Liver (tissue), 9 donors: ENCODE data around the gene ZNF785. TPM values are rescaled to one million over a fixed set of nuclear protein-coding genes. Genes with fewer than 3 reads are reported as not detected.
A peak's percentile ranks its signal among the peaks of the same experiment; 100 is the strongest.
"Not testable (repeated sequence)": the region's sequence is repeated elsewhere in the genome, so short reads cannot be mapped to it uniquely, and the experiment has no call there.

Source experiments
- DNase-seq: peaks from one replicate; pipeline ENCODE4 v3.0.0-alpha.2; 2017; ENCODE audit warnings: low spot score
- H3K27ac ChIP-seq, 2 donors: one replicate each; pipeline ENCODE4 v1.7.0; 2013; ENCODE audit warnings: inconsistent platforms in 2 of 2, low read length in 2 of 2, control low read depth in 1 of 2, low read depth in 1 of 2, mild to moderate bottlenecking in 1 of 2
- H3K27me3 ChIP-seq, 4 donors: one replicate each; pipeline versions ENCODE4 v1.6.1 to v1.7.0; 2013; ENCODE audit warnings: low read length in 3 of 4, inconsistent platforms in 1 of 4, mild to moderate bottlenecking in 1 of 4, moderate library complexity in 1 of 4; ENCODE audit not compliant: control insufficient read depth in 4 of 4, insufficient read depth in 4 of 4
- H3K36me3 ChIP-seq, 4 donors: one replicate each; pipeline versions ENCODE4 v1.6.1 to v1.7.0; 2013; ENCODE audit warnings: low read length in 3 of 4, mild to moderate bottlenecking in 3 of 4, low read depth in 1 of 4, moderate library complexity in 1 of 4; ENCODE audit not compliant: control insufficient read depth in 4 of 4, insufficient read depth in 3 of 4
- H3K4me1 ChIP-seq, 4 donors: one replicate each; pipeline versions ENCODE4 v1.6.1 to v1.7.0; 2013; ENCODE audit warnings: low read length in 3 of 4, mild to moderate bottlenecking in 3 of 4, moderate library complexity in 1 of 4; ENCODE audit not compliant: control insufficient read depth in 4 of 4, insufficient read depth in 4 of 4
- H3K4me3 ChIP-seq, 3 donors: one replicate each; pipeline versions ENCODE4 v1.6.1 to v1.7.0; 2013; ENCODE audit warnings: low read length in 3 of 3, control low read depth in 1 of 3, low read depth in 1 of 3, mild to moderate bottlenecking in 1 of 3
- H3K9ac ChIP-seq, 2 donors: one replicate each; pipeline ENCODE4 v1.7.0; 2013; ENCODE audit warnings: low read length in 2 of 2, mild to moderate bottlenecking in 2 of 2, moderate library complexity in 2 of 2, control low read depth in 1 of 2, low read depth in 1 of 2
- H3K9me3 ChIP-seq, 4 donors: one replicate each; pipeline versions ENCODE4 v1.6.1 to v1.7.0; 2013; ENCODE audit warnings: low read length in 3 of 4; ENCODE audit not compliant: control insufficient read depth in 4 of 4
- ATF3 ChIP-seq: IDR thresholded peaks from 2 replicates; pipeline ENCODE4 v1.6.1; 2016; ENCODE audit warnings: antibody characterized with exemption
- EGR1 ChIP-seq, 2 donors: IDR thresholded peaks; 2 replicates each; pipeline ENCODE4 v1.6.1; 2016 to 2018; ENCODE audit warnings: antibody characterized with exemption in 2 of 2, low read depth in 2 of 2
- FOXA1 ChIP-seq: IDR thresholded peaks from 2 replicates; pipeline ENCODE4 v1.6.1; 2016; ENCODE audit warnings: antibody characterized with exemption
- FOXA2 ChIP-seq: IDR thresholded peaks from 2 replicates; pipeline ENCODE4 v1.6.1; 2016; ENCODE audit warnings: antibody characterized with exemption
- GABPA ChIP-seq, 2 donors: IDR thresholded peaks in 1 of 2; conservative IDR thresholded peaks in 1 of 2; 2 replicates each; pipeline ENCODE4 v1.6.1; 2016; ENCODE audit warnings: antibody characterized with exemption in 2 of 2, mild to moderate bottlenecking in 1 of 2, moderate library complexity in 1 of 2
- HNF4A ChIP-seq, 2 donors: conservative IDR thresholded peaks; 2 replicates each; pipeline ENCODE4 v1.6.1; 2016; ENCODE audit warnings: antibody characterized with exemption in 2 of 2, mild to moderate bottlenecking in 2 of 2
- HNF4G ChIP-seq: IDR thresholded peaks from 2 replicates; pipeline ENCODE4 v1.6.1; 2016; ENCODE audit warnings: antibody characterized with exemption
- JUND ChIP-seq, 2 donors: IDR thresholded peaks; 2 replicates each; pipeline ENCODE4 v1.6.1; 2016; ENCODE audit warnings: antibody characterized with exemption in 2 of 2
- MAX ChIP-seq: IDR thresholded peaks from 2 replicates; pipeline ENCODE4 v1.6.1; 2016; ENCODE audit warnings: antibody characterized with exemption
- NR2F2 ChIP-seq: IDR thresholded peaks from 2 replicates; pipeline ENCODE4 v1.6.1; 2016; ENCODE audit warnings: antibody characterized with exemption
- RAD21 ChIP-seq, 2 donors: IDR thresholded peaks; 2 replicates each; pipeline ENCODE4 v1.6.1; 2016; ENCODE audit warnings: antibody characterized with exemption in 2 of 2, mild to moderate bottlenecking in 2 of 2
- REST ChIP-seq: IDR thresholded peaks from 2 replicates; pipeline ENCODE4 v1.6.1; 2016; ENCODE audit warnings: antibody characterized with exemption, mild to moderate bottlenecking
- RXRA ChIP-seq, 2 donors: IDR thresholded peaks; 2 replicates each; pipeline ENCODE4 v1.6.1; 2017 to 2018; ENCODE audit warnings: antibody characterized with exemption in 2 of 2, mild to moderate bottlenecking in 1 of 2
- SP1 ChIP-seq: IDR thresholded peaks from 2 replicates; pipeline ENCODE4 v1.6.1; 2018; ENCODE audit warnings: antibody characterized with exemption, mild to moderate bottlenecking
- TAF1 ChIP-seq: conservative IDR thresholded peaks from 2 replicates; pipeline ENCODE4 v1.6.1; 2016; ENCODE audit warnings: antibody characterized with exemption, mild to moderate bottlenecking
- YY1 ChIP-seq: IDR thresholded peaks from 2 replicates; pipeline ENCODE4 v1.6.1; 2016; ENCODE audit warnings: antibody characterized with exemption, mild to moderate bottlenecking
- ZBTB33 ChIP-seq: IDR thresholded peaks from 2 replicates; pipeline ENCODE4 v1.6.1; 2016; ENCODE audit warnings: antibody characterized with exemption
- WGBS: extraction: QIAGEN DNeasy Blood & Tissue Kit; methylation state at CpG from one replicate; pipeline ENCODE4 v1.1.7; 2013; 5-methylcytosine and 5-hydroxymethylcytosine counted together
- polyA plus RNA-seq, 2 donors: library from polyadenylated mRNA; stranded (reverse) in 1 of 2; unstranded in 1 of 2; fragments of 200-250 nt in 1 of 2; fragments of >200 nt in 1 of 2; fragmentation: Nextera tagmentation in 1 of 2; extraction: Ambion mirVana in 1 of 2; gene quantifications; one replicate each; pipeline versions ENCODE4 v1.2.1 to v1.2.3, GENCODE V29; 2013 to 2015
- total RNA-seq, 2 donors: library from RNA; depleted of rRNA; stranded (reverse); fragments of >200 nt; gene quantifications; one replicate each; pipeline ENCODE4 v1.2.3, GENCODE V29; 2014
- donor health status: healthy.
- donor health status: healthy.
- donor health status: healthy.
- donor health status: healthy.
- donor health status: healthy.

Gene ZNF785
- total and polyA plus RNA-seq, 4 donors, result 1.8 to 5.9 (median 3.3) TPM

- DNase-seq, result no peak
- no peaks in the 10 kb centered on the region for H3K9me3 ChIP-seq
- H3K36me3 ChIP-seq, result no peaks in the 10 kb centered on the region
- peak overlapping the region; percentile 51 to 84 (median 67) for H3K4me3 ChIP-seq
- H3K4me1 ChIP-seq, result peaks cover 2 to 14% (median 6%) of the 10 kb centered on the region in 4 donors
- peak overlapping the region; percentile 93 to 96 for H3K27ac ChIP-seq
- no peaks in the 10 kb centered on the region for H3K27me3 ChIP-seq
- peak overlapping the region; percentile 58 to 90 for H3K9ac ChIP-seq
- WGBS, result 85% methylated on average over 17 of the region's 17 CpGs
- TF ChIP-seq ATF3 (no peak), FOXA1 (no peak), HNF4A (conservative IDR thresholded peaks at IDR 0.05) (no peak), HNF4G (no peak), FOXA2 (no peak), RAD21 (IDR thresholded peaks at IDR 0.05) (no peak), ZBTB33 (no peak)
Observed at GRCh38 chr16:30633526-30633925, 48.0 kb upstream of the ZNF785 start.

- H3K4me3 ChIP-seq, H3K9ac ChIP-seq, H3K9me3 ChIP-seq, H3K27me3 ChIP-seq, H3K36me3 ChIP-seq, DNase-seq, H3K27ac ChIP-seq: not testable (repeated sequence)
- peaks cover 2 to 14% (median 6%) of the 10 kb centered on the region in 4 donors for H3K4me1 ChIP-seq
- WGBS, result 94% methylated on average over 7 of the region's 7 CpGs
Observed at GRCh38 chr16:30632454-30632853, 47.0 kb upstream of the ZNF785 start.

- no peaks in the 10 kb centered on the region for H3K9me3 ChIP-seq
- peak overlapping the region in 1 of 2 donors; percentile 28 for H3K9ac ChIP-seq
- 37% methylated on average over 18 of the region's 18 CpGs for WGBS
- H3K4me1 ChIP-seq, result peaks cover 0 to 7% (median under 1%) of the 10 kb centered on the region in 4 donors
- H3K4me3 ChIP-seq, result no peak overlapping the region
- H3K27me3 ChIP-seq, result no peaks in the 10 kb centered on the region
- H3K36me3 ChIP-seq, result no peaks in the 10 kb centered on the region
- peak overlapping the region in 1 of 2 donors; percentile 44 for H3K27ac ChIP-seq
- DNase-seq, result peak; percentile 93
- no peak for TF ChIP-seq ZBTB33
- TF ChIP-seq HNF4A (conservative IDR thresholded peaks at IDR 0.05), result peak; percentile 13 to 58
- peak in 1 of 2 donors; percentile 34 for TF ChIP-seq GABPA (IDR thresholded peaks at IDR 0.05 in 1 of 2, conservative IDR thresholded peaks at IDR 0.05 in 1 of 2)
- peak; percentile 94 to 95 for TF ChIP-seq RAD21 (IDR thresholded peaks at IDR 0.05)
- peak; percentile 32 for TF ChIP-seq FOXA1
- peak; percentile 89 for TF ChIP-seq NR2F2
- no peak for TF ChIP-seq ATF3
- TF ChIP-seq REST, result no peak
- TF ChIP-seq FOXA2, result no peak
- no peak for TF ChIP-seq MAX
- peak; percentile 93 to 98 for TF ChIP-seq RXRA (IDR thresholded peaks at IDR 0.05)
- peak; percentile 37 for TF ChIP-seq YY1
- TF ChIP-seq SP1, result peak; percentile 60
- TF ChIP-seq JUND (IDR thresholded peaks at IDR 0.05), result no peak
- TF ChIP-seq TAF1, result no peak
- TF ChIP-seq EGR1 (IDR thresholded peaks at IDR 0.05; ENCODE audit: low read depth in 2 of 2), result no peak
Observed at GRCh38 chr16:30628628-30629540, 43.4 kb upstream of the ZNF785 start.
